Sigmoid colon (tissue), 4 donors: Measurements from ENCODE around the gene CEACAM8.

Source experiments
- EP300 ChIP-seq, 4 donors: sonication (generic); formaldehyde crosslinking; IDR thresholded peaks; one replicate each; pipeline ENCODE4 v1.6.1; 2017; ENCODE audit warnings: antibody characterized with exemption in 4 of 4
- POLR2A ChIP-seq, 2 donors: fragments of 450-650 bp; IDR thresholded peaks; one replicate each; pipeline ENCODE4 v1.6.1; 2016; ENCODE audit warnings: antibody characterized with exemption in 2 of 2, mild to moderate bottlenecking in 2 of 2, moderate library complexity in 2 of 2
- POLR2AphosphoS5 ChIP-seq, 4 donors: sonication (generic); formaldehyde crosslinking; IDR thresholded peaks; one replicate each; pipeline ENCODE4 v1.6.1; 2017; ENCODE audit warnings: antibody characterized with exemption in 4 of 4
- TF ChIP-seq, protein P1 (sequence below), 4 experiments: fragments of 450-650 bp in 3 of 4; fragments of 200-600 bp in 1 of 4; IDR thresholded peaks; one replicate each; pipeline ENCODE4 v1.5.1; 2016 to 2019; ENCODE audit warnings: antibody characterized with exemption in 4 of 4, mild to moderate bottlenecking in 3 of 4, moderate library complexity in 2 of 4

DNA sequence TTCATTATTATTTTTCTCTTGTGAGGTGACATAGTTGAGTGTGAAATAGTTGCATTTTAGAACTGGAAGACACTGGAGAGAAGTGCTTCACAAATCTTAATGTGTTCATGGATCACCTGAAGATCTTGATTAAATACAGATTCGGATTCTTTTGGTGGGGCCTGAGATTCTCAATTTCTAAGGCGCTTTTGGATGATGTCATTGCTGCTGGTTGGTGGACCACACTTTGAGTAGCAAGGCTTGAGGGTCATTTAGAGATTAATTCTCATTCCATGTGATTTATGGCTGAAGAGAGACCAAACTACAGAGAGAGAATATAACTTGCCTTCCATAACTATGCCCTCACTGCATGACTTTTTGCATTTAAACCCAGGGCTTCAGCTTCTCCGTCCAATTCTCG, 27.2 kb downstream of the CEACAM8 start:
- TF ChIP-seq, protein P1, sequence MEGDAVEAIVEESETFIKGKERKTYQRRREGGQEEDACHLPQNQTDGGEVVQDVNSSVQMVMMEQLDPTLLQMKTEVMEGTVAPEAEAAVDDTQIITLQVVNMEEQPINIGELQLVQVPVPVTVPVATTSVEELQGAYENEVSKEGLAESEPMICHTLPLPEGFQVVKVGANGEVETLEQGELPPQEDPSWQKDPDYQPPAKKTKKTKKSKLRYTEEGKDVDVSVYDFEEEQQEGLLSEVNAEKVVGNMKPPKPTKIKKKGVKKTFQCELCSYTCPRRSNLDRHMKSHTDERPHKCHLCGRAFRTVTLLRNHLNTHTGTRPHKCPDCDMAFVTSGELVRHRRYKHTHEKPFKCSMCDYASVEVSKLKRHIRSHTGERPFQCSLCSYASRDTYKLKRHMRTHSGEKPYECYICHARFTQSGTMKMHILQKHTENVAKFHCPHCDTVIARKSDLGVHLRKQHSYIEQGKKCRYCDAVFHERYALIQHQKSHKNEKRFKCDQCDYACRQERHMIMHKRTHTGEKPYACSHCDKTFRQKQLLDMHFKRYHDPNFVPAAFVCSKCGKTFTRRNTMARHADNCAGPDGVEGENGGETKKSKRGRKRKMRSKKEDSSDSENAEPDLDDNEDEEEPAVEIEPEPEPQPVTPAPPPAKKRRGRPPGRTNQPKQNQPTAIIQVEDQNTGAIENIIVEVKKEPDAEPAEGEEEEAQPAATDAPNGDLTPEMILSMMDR (IDR thresholded peaks at IDR 0.05) = no peak
- TF ChIP-seq POLR2AphosphoS5 (IDR thresholded peaks at IDR 0.05) = no peak
- TF ChIP-seq POLR2A (IDR thresholded peaks at IDR 0.05) = no peak
- no peak for TF ChIP-seq EP300 (IDR thresholded peaks at IDR 0.05)
